ENCODE results near the gene RFWD3. TPM values are rescaled to one million over a fixed set of nuclear protein-coding genes. Genes with fewer than 3 reads are reported as not detected.
A peak's percentile ranks its signal among the peaks of the same experiment; 100 is the strongest.

The RFWD3 gene
- total RNA-seq, 8 experiments from 2014 or later: 9.1 to 46.0 (median 12.6) TPM

GRCh38 chr16:74606521-74607309 lies 60.0 kb downstream of the RFWD3 start, which contains the start of gene GLG1:
TSS of gene GLG1 (minus strand) at chr16:74607114. CDS start at chr16:74607094, 20 bp downstream.
- peak within 1 kb of the TSS; percentile 97 to 100 for H3K27ac ChIP-seq
- peaks cover 15 to 21% of the 10 kb centered on the region in 2 donors for H3K4me1 ChIP-seq (replicated peaks in 1 of 2)
- in situ Hi-C loops (cut with MboI; ENCODE audit: low pct_unique_long_range_greater_than_20kb in 2 of 9, low sequenced_read_pairs in 9 of 9, unreplicated experiment in 9 of 9): loop anchor here in 2 of 9 experiments (25.0 kb wide), 2 partner anchors 119 to 144 kb away; no protein-coding TSS in a partner anchor
- peak; percentile 85 to 95 (median 93) for ATAC-seq (replicated peaks in 6 of 8)
- 0 to 13% (median 0%) methylated on average over 2 to 14 of the region's 77 CpGs; no CpG with 5 or more reads in 4 of the 10 experiments for WGBS, 10 experiments
- peak within 1 kb of the TSS; percentile 86 to 97 (median 91) for H3K4me3 ChIP-seq

GRCh38 chr16:74605746-74606520 lies 60.7 kb downstream of the RFWD3 start:
- ATAC-seq (replicated peaks in 6 of 8): peak in 6 of 8 experiments; percentile 6 to 17 (median 14)
- WGBS, 10 experiments: 0 to 10% (median 0%) methylated on average over 2 to 14 of the region's 17 CpGs
- peak overlapping the region; percentile 86 to 97 (median 91) for H3K4me3 ChIP-seq
- in situ Hi-C loops (cut with MboI; ENCODE audit: low pct_unique_long_range_greater_than_20kb in 2 of 9, low sequenced_read_pairs in 9 of 9, unreplicated experiment in 9 of 9): loop anchor here in 2 of 9 experiments (25.0 kb wide), 2 partner anchors 119 to 144 kb away; no protein-coding TSS in a partner anchor
- H3K4me1 ChIP-seq (replicated peaks in 1 of 2): peaks cover 15 to 21% of the 10 kb centered on the region in 2 donors
- H3K27ac ChIP-seq: peak overlapping the region; percentile 97 to 100

GRCh38 chr16:74605332-74605731 lies 61.3 kb downstream of the RFWD3 start:
- peak overlapping the region; percentile 86 to 97 (median 91) for H3K4me3 ChIP-seq
- 2 to 57% (median 15%) methylated on average over 1 to 6 of the region's 6 CpGs for WGBS, 10 experiments
- H3K4me1 ChIP-seq (replicated peaks in 1 of 2): peaks cover 15 to 21% of the 10 kb centered on the region in 2 donors
- no peak overlapping the region for H3K27ac ChIP-seq
- ATAC-seq (replicated peaks in 6 of 8): no peak
- in situ Hi-C loops (cut with MboI; ENCODE audit: low pct_unique_long_range_greater_than_20kb in 2 of 9, low sequenced_read_pairs in 9 of 9, unreplicated experiment in 9 of 9): loop anchor here in 2 of 9 experiments (25.0 kb wide), 2 partner anchors 118 to 143 kb away; no protein-coding TSS in a partner anchor

- Histone ChIP-seq H3K27ac (no peak overlapping the region), H3K4me3 (peak overlapping the region in 1 of 5 donors; percentile 91), H3K4me1 (replicated peaks in 1 of 2) (peaks cover 15 to 21% of the 10 kb centered on the region in 2 donors)
- in situ Hi-C loops (cut with MboI; ENCODE audit: low pct_unique_long_range_greater_than_20kb in 2 of 9, low sequenced_read_pairs in 9 of 9, unreplicated experiment in 9 of 9): loop anchor here in 2 of 9 experiments (25.0 kb wide), 2 partner anchors 117 to 142 kb away; no protein-coding TSS in a partner anchor
- ATAC-seq (replicated peaks in 6 of 8): no peak
- WGBS, 10 experiments: 27 to 92% (median 72%) methylated on average over 2 to 4 of the region's 4 CpGs; no CpG with 5 or more reads in 1 of the 10 experiments
These were observed 62.8 kb downstream of the RFWD3 start for GRCh38 chr16:74603848-74604247.

- ATAC-seq (replicated peaks in 6 of 8): peak in 3 of 8 experiments; percentile 23 to 87 (median 41)
- WGBS, 10 experiments: 19 to 96% (median 82%) methylated on average over 3 to 9 of the region's 9 CpGs
- Histone ChIP-seq H3K4me1 (replicated peaks in 1 of 2) (peaks cover 11 to 18% of the 10 kb centered on the region in 2 donors), H3K4me3 (no peak overlapping the region), H3K27ac (no peak overlapping the region)
- in situ Hi-C loops (cut with MboI; ENCODE audit: low pct_unique_long_range_greater_than_20kb in 2 of 9, low sequenced_read_pairs in 9 of 9, unreplicated experiment in 9 of 9): loop anchor here in 2 of 9 experiments (25.0 kb wide), 2 partner anchors 114 to 139 kb away; no protein-coding TSS in a partner anchor
These were observed 65.4 kb downstream of the RFWD3 start for GRCh38 chr16:74601126-74601871.

GRCh38 chr16:74596586-74596985 lies 70.1 kb downstream of the RFWD3 start:
- 60 to 100% (median 100%) methylated on average over 1 to 2 of the region's 2 CpGs; no CpG with 5 or more reads in 2 of the 10 experiments for WGBS, 10 experiments
- no peak overlapping the region for H3K27ac ChIP-seq
- no peaks in the 10 kb centered on the region for H3K4me1 ChIP-seq (replicated peaks in 1 of 2)
- ATAC-seq (replicated peaks in 6 of 8): no peak
- no peak overlapping the region for H3K4me3 ChIP-seq
- in situ Hi-C loops (cut with MboI; ENCODE audit: low pct_unique_long_range_greater_than_20kb in 2 of 9, low sequenced_read_pairs in 9 of 9, unreplicated experiment in 9 of 9): loop anchor here in 1 of 9 experiments (25.0 kb wide), 1 partner anchor 109 kb away; no protein-coding TSS in a partner anchor

GRCh38 chr16:74592847-74593246 lies 73.8 kb downstream of the RFWD3 start:
- H3K27ac ChIP-seq: no peak overlapping the region
- H3K4me3 ChIP-seq: no peak overlapping the region
- in situ Hi-C loops (cut with MboI; ENCODE audit: low pct_unique_long_range_greater_than_20kb in 2 of 9, low sequenced_read_pairs in 9 of 9, unreplicated experiment in 9 of 9): loop anchor here in 1 of 9 experiments (25.0 kb wide), 1 partner anchor 106 kb away; no protein-coding TSS in a partner anchor
- ATAC-seq (replicated peaks in 6 of 8): no peak
- WGBS, 10 experiments: 82 to 100% (median 95%) methylated on average over 1 to 3 of the region's 3 CpGs; no CpG with 5 or more reads in 3 of the 10 experiments
- no peaks in the 10 kb centered on the region for H3K4me1 ChIP-seq (replicated peaks in 1 of 2)

- Histone ChIP-seq H3K4me3 (no peak overlapping the region), H3K4me1 (replicated peaks in 1 of 2) (no peaks in the 10 kb centered on the region), H3K27ac (no peak overlapping the region)
- 0 to 95% (median 91%) methylated on average over 1 to 7 of the region's 9 CpGs; no CpG with 5 or more reads in 2 of the 10 experiments for WGBS, 10 experiments
- in situ Hi-C loops (cut with MboI; ENCODE audit: low pct_unique_long_range_greater_than_20kb in 2 of 9, low sequenced_read_pairs in 9 of 9, unreplicated experiment in 9 of 9): loop anchor here in 1 of 9 experiments (25.0 kb wide), 1 partner anchor 105 kb away; no protein-coding TSS in a partner anchor
- ATAC-seq (replicated peaks in 6 of 8): peak in 3 of 8 experiments; percentile 58 to 99 (median 61)
These were observed 74.6 kb downstream of the RFWD3 start for GRCh38 chr16:74591876-74592650.

- in situ Hi-C loops (cut with MboI; ENCODE audit: low pct_unique_long_range_greater_than_20kb in 2 of 9, low sequenced_read_pairs in 9 of 9, unreplicated experiment in 9 of 9): loop anchor here in 1 of 9 experiments (25.0 kb wide), 1 partner anchor 100 kb away; no protein-coding TSS in a partner anchor
- no peak overlapping the region for H3K4me3 ChIP-seq
- ATAC-seq (replicated peaks in 6 of 8): no peak
- 50 to 100% (median 83%) methylated on average over 1 to 6 of the region's 6 CpGs for WGBS, 10 experiments
- no peaks in the 10 kb centered on the region for H3K4me1 ChIP-seq (replicated peaks in 1 of 2)
- H3K27ac ChIP-seq: no peak overlapping the region
These were observed 79.7 kb downstream of the RFWD3 start for GRCh38 chr16:74586948-74587347.

- in situ Hi-C loops (cut with MboI; ENCODE audit: low pct_unique_long_range_greater_than_20kb in 2 of 9, low sequenced_read_pairs in 9 of 9, unreplicated experiment in 9 of 9): loop anchor here in 1 of 9 experiments (25.0 kb wide), 1 partner anchor 99 kb away; no protein-coding TSS in a partner anchor
- no peak overlapping the region for H3K27ac ChIP-seq
- H3K4me1 ChIP-seq (replicated peaks in 1 of 2): no peaks in the 10 kb centered on the region
- H3K4me3 ChIP-seq: no peak overlapping the region
- ATAC-seq (replicated peaks in 6 of 8): no peak
- 60 to 100% (median 97%) methylated on average over 1 to 6 of the region's 6 CpGs; no CpG with 5 or more reads in 1 of the 10 experiments for WGBS, 10 experiments
These were observed 80.7 kb downstream of the RFWD3 start for GRCh38 chr16:74585846-74586443.
